ENCODE results near the gene CSKMT.

Gene CSKMT

DNA sequence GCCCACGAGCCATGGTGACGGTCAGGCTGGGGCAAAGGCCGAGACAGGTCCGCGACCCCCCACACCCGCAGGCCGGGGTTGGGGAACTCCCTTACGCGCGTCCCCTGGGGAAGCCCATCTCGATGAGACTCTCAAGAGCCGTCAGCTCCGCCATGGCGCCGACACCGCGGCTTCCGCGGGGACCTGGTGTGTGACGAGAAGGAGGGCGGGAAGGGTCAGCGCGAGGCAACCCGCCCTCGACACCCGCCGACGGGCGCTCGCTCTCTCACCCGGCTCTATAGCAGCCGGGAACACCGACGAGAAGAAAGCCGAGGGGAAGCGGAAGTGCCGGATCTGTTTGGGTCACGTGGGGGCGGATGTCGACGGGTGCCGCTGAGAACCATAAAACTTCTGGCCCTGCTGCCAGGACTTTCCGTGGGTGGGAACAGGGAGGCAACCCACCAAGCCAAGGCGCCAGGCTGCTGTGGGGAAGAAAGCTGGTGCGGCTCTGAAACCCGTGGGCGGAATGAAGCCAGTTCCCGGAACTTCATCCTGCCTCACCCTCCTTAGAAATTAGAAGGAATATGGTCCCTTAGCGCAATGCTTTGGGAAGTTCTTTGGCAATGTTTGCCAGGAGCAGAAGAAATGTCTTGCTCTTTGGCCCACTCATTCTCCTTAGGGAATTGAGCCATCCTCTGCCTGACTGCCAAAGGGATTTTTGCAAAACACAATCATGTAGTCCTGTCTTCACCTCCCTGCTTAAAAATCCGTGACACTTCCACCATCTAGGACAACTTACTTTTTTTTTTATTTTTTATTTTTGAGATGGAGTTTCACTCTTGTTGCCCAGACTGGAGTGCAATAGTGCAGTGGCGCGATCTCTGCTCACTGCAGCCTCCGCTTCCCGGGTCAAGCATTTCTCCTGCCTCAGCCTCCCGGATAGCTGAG lies 13.9 kb downstream of the CSKMT start, which contains the start of gene UBXN1:
Gene UBXN1, minus strand, starts transcription at position 304 of the 927 bp plus-strand sequence. Its CDS starts 150 bp downstream, at position 154.
- in situ Hi-C loops (cut with HindIII; ENCODE audit: low pct_ligation_motif_present, low sequenced_read_pairs): no loop called here
- peak; percentile 87 for DNase-seq
- Histone ChIP-seq H3K4me3 (ENCODE audit: low read depth, low read length) (peak within 1 kb of the TSS; percentile 95), H3K36me3 (replicated peaks) (peaks cover 12% of the 10 kb centered on the region), H3K27me3 (replicated peaks) (no peaks in the 10 kb centered on the region), H3K27ac (peak within 1 kb of the TSS; percentile 71)
- TF ChIP-seq, protein P1, sequence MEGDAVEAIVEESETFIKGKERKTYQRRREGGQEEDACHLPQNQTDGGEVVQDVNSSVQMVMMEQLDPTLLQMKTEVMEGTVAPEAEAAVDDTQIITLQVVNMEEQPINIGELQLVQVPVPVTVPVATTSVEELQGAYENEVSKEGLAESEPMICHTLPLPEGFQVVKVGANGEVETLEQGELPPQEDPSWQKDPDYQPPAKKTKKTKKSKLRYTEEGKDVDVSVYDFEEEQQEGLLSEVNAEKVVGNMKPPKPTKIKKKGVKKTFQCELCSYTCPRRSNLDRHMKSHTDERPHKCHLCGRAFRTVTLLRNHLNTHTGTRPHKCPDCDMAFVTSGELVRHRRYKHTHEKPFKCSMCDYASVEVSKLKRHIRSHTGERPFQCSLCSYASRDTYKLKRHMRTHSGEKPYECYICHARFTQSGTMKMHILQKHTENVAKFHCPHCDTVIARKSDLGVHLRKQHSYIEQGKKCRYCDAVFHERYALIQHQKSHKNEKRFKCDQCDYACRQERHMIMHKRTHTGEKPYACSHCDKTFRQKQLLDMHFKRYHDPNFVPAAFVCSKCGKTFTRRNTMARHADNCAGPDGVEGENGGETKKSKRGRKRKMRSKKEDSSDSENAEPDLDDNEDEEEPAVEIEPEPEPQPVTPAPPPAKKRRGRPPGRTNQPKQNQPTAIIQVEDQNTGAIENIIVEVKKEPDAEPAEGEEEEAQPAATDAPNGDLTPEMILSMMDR (IDR thresholded peaks at IDR 0.05; ENCODE audit: low read depth, low read length, missing control alignments): no peak

DNA sequence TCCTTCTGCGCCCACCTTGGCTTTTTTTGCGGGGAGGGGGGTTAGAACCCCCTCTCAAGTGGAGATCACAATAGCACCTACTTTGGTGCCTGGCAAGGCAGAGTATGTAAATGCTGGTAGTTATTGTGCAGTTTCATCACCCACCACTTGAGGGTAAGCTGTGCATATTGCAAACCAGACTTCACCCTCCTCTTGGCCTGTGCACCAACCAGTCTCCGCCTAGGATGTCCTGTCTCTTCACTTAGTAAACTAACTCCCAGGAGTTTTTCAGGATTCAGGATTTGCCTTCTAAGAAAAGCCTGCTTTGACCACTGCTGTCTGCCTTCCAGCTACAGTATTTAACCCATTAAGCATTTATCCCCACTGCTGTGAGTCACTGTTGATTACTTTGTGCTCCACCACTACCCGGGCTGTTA lies 15.7 kb downstream of the CSKMT start:
- Histone ChIP-seq H3K4me3 (ENCODE audit: low read depth, low read length) (no peak overlapping the region), H3K27ac (no peak overlapping the region), H3K36me3 (replicated peaks) (peaks cover 10% of the 10 kb centered on the region), H3K27me3 (replicated peaks) (no peaks in the 10 kb centered on the region)
- in situ Hi-C loops (cut with HindIII; ENCODE audit: low pct_ligation_motif_present, low sequenced_read_pairs): no loop called here
- TF ChIP-seq, protein P1 (IDR thresholded peaks at IDR 0.05; ENCODE audit: low read depth, low read length, missing control alignments): peak; percentile 71
- peak; percentile 62 for DNase-seq

DNA sequence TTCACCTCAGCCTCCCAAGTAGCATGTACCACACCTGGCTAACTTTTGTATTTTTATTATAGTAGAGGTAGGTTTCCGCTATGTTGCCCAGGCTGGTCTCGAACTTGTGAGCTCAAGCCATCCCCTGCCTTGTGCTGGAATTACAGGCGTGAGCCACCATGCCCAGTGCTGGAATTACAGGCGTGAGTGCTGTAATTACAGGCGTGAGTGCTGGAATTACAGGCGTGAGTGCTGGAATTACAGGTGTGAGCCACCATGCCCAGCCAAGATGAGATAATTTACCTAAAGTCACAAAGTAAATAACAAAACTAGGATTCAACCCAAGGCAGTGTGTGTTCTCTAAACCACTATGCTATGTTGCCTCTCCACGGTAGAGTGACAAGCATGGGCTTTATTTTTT lies 17.4 kb downstream of the CSKMT start:
- H3K36me3 ChIP-seq (replicated peaks): no peaks in the 10 kb centered on the region
- in situ Hi-C loops (cut with HindIII; ENCODE audit: low pct_ligation_motif_present, low sequenced_read_pairs): no loop called here
- no peak for DNase-seq
- TF ChIP-seq, protein P1 (IDR thresholded peaks at IDR 0.05; ENCODE audit: low read depth, low read length, missing control alignments): no peak
- no peak overlapping the region for H3K4me3 ChIP-seq (ENCODE audit: low read depth, low read length)
- H3K27ac ChIP-seq: no peak overlapping the region
- H3K27me3 ChIP-seq (replicated peaks): no peaks in the 10 kb centered on the region

DNA sequence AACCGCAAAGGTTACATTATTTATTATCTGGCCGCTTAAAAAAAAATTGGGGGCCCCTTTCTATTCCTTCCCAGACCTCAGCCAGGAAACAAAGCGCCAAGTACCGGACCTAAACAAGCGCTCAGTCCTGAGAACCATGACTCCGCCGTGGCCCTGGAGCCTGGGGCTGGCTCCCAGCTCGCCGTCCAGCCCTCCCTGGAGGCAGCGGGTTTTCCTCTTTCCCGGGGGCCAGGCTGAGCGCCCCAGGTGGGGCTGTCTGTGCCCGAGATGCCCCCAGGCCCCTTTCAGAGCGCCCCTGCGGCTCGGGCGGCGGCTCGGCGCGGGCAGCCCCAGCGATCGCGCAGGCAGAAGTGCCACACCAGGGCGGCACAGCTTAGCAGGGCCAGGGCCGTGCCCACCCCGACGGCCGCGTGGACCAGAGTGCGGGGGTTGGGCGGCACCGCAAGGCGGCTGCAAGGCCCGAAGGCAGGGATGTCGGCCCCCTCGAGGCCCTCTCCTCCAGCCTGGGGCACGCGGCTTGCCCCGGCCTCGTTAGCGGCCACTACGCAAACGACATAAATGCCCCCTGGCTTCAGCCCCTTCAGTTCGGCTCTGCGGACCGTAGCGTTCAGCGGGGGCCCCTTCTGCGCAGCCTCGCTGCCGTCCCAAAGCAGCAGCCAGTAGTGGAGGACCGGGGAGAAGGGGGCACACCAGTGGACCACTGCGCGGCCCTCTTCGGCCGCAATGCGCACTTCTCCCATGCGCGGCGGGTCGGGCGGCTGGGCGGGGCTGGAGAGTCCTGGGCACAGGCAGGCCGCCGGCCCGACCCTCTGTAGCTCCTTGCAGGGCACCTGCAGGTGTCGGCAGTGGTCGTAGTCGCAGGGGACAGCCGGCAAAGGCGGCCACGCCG lies 22.6 kb downstream of the CSKMT start:
- Histone ChIP-seq H3K36me3 (replicated peaks) (peaks cover 21% of the 10 kb centered on the region), H3K27ac (no peak overlapping the region), H3K27me3 (replicated peaks) (no peaks in the 10 kb centered on the region), H3K4me3 (ENCODE audit: low read depth, low read length) (peak overlapping the region; percentile 22)
- in situ Hi-C loops (cut with HindIII; ENCODE audit: low pct_ligation_motif_present, low sequenced_read_pairs): no loop called here
- TF ChIP-seq, protein P1 (IDR thresholded peaks at IDR 0.05; ENCODE audit: low read depth, low read length, missing control alignments): no peak
- no peak for DNase-seq

DNA sequence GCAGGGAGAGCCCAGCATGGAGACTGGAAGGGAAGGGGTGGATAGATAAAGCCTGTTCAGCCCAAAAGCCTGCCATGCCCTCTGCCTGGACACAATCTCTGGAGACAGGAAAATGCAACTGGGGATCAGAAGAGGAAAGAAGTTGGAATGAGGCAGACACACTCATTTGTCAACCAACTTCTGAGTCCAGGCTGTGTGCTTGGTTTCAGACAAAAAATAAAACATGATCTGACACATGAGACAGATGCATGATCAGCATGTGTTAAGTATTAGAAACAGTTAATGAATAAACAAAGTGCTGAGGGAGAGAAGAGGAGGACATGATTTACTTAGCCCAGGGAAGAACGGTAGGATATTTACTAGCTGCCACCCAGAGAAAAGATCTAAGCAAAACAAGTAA lies 23.4 kb downstream of the CSKMT start:
- Histone ChIP-seq H3K27me3 (replicated peaks) (no peaks in the 10 kb centered on the region), H3K27ac (no peak overlapping the region), H3K36me3 (replicated peaks) (peaks cover 28% of the 10 kb centered on the region), H3K4me3 (ENCODE audit: low read depth, low read length) (no peak overlapping the region)
- TF ChIP-seq, protein P1 (IDR thresholded peaks at IDR 0.05; ENCODE audit: low read depth, low read length, missing control alignments): no peak
- DNase-seq: no peak
- in situ Hi-C loops (cut with HindIII; ENCODE audit: low pct_ligation_motif_present, low sequenced_read_pairs): no loop called here
